ENCODE measurements around the gene SLITRK1. TPM values are rescaled to one million over a fixed set of nuclear protein-coding genes. Genes with fewer than 3 reads are reported as not detected.

Gene SLITRK1
- total RNA-seq, 2 donors from 2014 or later, result 0.11 TPM; not detected in 1

- Histone ChIP-seq H3K27ac (ENCODE audit: low read depth, low read length) (no peak overlapping the region), H3K4me1 (ENCODE audit: control insufficient read depth, insufficient read depth, low read length) (no peaks in the 10 kb centered on the region), H3K27me3 (ENCODE audit: control insufficient read depth, insufficient read depth, low read length, poor library complexity, severe bottlenecking) (no peaks in the 10 kb centered on the region), H3K9me3 (ENCODE audit: control insufficient read depth, low read length) (no peaks in the 10 kb centered on the region), H3K4me3 (ENCODE audit: low read length) (no peak overlapping the region), H3K36me3 (ENCODE audit: control insufficient read depth, insufficient read depth, low read length) (no peaks in the 10 kb centered on the region), H3K9ac (ENCODE audit: extremely low read depth, low read length, poor library complexity, severe bottlenecking) (no peak overlapping the region)
- Mint-ChIP-seq H3K4me3 (no peak overlapping the region), H3K27ac (no peak overlapping the region), H3K36me3 (ENCODE audit: low read depth) (no peaks in the 10 kb centered on the region), H3K9me3 (no peaks in the 10 kb centered on the region), H3K4me1 (peaks cover 4% of the 10 kb centered on the region), H3K27me3 (ENCODE audit: insufficient read depth) (no peaks in the 10 kb centered on the region)
- DNase-seq, result no peak
- TF ChIP-seq, protein P1, sequence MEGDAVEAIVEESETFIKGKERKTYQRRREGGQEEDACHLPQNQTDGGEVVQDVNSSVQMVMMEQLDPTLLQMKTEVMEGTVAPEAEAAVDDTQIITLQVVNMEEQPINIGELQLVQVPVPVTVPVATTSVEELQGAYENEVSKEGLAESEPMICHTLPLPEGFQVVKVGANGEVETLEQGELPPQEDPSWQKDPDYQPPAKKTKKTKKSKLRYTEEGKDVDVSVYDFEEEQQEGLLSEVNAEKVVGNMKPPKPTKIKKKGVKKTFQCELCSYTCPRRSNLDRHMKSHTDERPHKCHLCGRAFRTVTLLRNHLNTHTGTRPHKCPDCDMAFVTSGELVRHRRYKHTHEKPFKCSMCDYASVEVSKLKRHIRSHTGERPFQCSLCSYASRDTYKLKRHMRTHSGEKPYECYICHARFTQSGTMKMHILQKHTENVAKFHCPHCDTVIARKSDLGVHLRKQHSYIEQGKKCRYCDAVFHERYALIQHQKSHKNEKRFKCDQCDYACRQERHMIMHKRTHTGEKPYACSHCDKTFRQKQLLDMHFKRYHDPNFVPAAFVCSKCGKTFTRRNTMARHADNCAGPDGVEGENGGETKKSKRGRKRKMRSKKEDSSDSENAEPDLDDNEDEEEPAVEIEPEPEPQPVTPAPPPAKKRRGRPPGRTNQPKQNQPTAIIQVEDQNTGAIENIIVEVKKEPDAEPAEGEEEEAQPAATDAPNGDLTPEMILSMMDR (conservative IDR thresholded peaks at IDR 0.05), result no peak
These were observed 14.6 kb downstream of the SLITRK1 start for GRCh38 chr13:83867708-83868107.

- Mint-ChIP-seq H3K27me3 (ENCODE audit: insufficient read depth) (no peaks in the 10 kb centered on the region), H3K4me1 (peaks cover 4% of the 10 kb centered on the region), H3K36me3 (ENCODE audit: low read depth) (no peaks in the 10 kb centered on the region), H3K27ac (no peak overlapping the region), H3K4me3 (no peak overlapping the region), H3K9me3 (no peaks in the 10 kb centered on the region)
- no peaks in the 10 kb centered on the region for H3K36me3 ChIP-seq (ENCODE audit: control insufficient read depth, insufficient read depth, low read length)
- TF ChIP-seq, protein P1 (conservative IDR thresholded peaks at IDR 0.05), result no peak
- no peak overlapping the region for H3K9ac ChIP-seq (ENCODE audit: extremely low read depth, low read length, poor library complexity, severe bottlenecking)
- 99% methylated on average over 5 of the region's 5 CpGs; no CpG with 5 or more reads in 1 of the 2 experiments for WGBS, 2 experiments (ENCODE audit: insufficient coverage in 1 of 2, insufficient read length in 1 of 2)
- no peak for DNase-seq
- H3K4me1 ChIP-seq (ENCODE audit: control insufficient read depth, insufficient read depth, low read length), result no peaks in the 10 kb centered on the region
- no peak overlapping the region for H3K27ac ChIP-seq (ENCODE audit: low read depth, low read length)
- no peaks in the 10 kb centered on the region for H3K9me3 ChIP-seq (ENCODE audit: control insufficient read depth, low read length)
- H3K4me3 ChIP-seq (ENCODE audit: low read length), result no peak overlapping the region
- no peaks in the 10 kb centered on the region for H3K27me3 ChIP-seq (ENCODE audit: control insufficient read depth, insufficient read depth, low read length, poor library complexity, severe bottlenecking)
These were observed 16.8 kb downstream of the SLITRK1 start for GRCh38 chr13:83865161-83866137.

- Mint-ChIP-seq H3K4me3 (no peak overlapping the region), H3K9me3 (no peaks in the 10 kb centered on the region), H3K4me1 (no peaks in the 10 kb centered on the region), H3K27ac (no peak overlapping the region), H3K27me3 (ENCODE audit: insufficient read depth) (no peaks in the 10 kb centered on the region), H3K36me3 (ENCODE audit: low read depth) (no peaks in the 10 kb centered on the region)
- Histone ChIP-seq H3K9me3 (ENCODE audit: control insufficient read depth, low read length) (no peaks in the 10 kb centered on the region), H3K36me3 (ENCODE audit: control insufficient read depth, insufficient read depth, low read length) (no peaks in the 10 kb centered on the region), H3K4me1 (ENCODE audit: control insufficient read depth, insufficient read depth, low read length) (no peaks in the 10 kb centered on the region), H3K27ac (ENCODE audit: low read depth, low read length) (no peak overlapping the region), H3K27me3 (ENCODE audit: control insufficient read depth, insufficient read depth, low read length, poor library complexity, severe bottlenecking) (no peaks in the 10 kb centered on the region), H3K4me3 (ENCODE audit: low read length) (no peak overlapping the region), H3K9ac (ENCODE audit: extremely low read depth, low read length, poor library complexity, severe bottlenecking) (no peak overlapping the region)
- no peak for DNase-seq
- TF ChIP-seq, protein P1 (conservative IDR thresholded peaks at IDR 0.05), result no peak
- WGBS, 2 experiments (ENCODE audit: insufficient coverage in 1 of 2, insufficient read length in 1 of 2), result 75 to 82% methylated on average over 2 to 3 of the region's 3 CpGs
These were observed 28.5 kb downstream of the SLITRK1 start for GRCh38 chr13:83853771-83854170.
